ENCODE data around the gene CLDN19.
"Not testable (repeated sequence)": the region's sequence is repeated elsewhere in the genome, so short reads cannot be mapped to it uniquely, and the experiment has no call there.

The CLDN19 gene

GRCh38 chr1:42762269-42762668, 22.2 kb upstream of the CLDN19 start:
- in situ Hi-C loops (cut with MboI; ENCODE audit: low sequenced_read_pairs) = no loop called here

GRCh38 chr1:42761567-42761966, 21.5 kb upstream of the CLDN19 start:
- in situ Hi-C loops (cut with MboI; ENCODE audit: low sequenced_read_pairs) = no loop called here

DNA sequence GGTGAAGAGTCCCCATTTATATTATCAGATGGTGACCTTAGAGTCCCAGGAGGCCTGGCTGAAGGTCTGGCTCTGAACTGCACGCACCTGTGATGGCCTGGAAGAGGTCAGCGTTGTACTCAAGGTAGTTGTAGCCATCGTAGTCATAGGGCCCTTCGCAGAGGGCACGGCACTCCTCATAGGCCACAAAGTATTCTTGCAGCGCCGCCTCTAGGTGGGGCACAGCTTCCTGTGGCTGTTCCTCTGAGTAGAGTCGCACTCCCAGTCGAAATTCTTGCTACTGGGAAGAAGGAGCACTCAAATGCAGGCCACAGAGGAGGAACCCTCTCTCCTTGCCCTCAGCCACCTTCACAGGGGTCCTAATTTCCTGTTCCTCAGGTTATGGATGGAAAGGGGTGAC, 19.1 kb upstream of the CLDN19 start:
- in situ Hi-C loops (cut with MboI; ENCODE audit: low sequenced_read_pairs) = no loop called here

DNA sequence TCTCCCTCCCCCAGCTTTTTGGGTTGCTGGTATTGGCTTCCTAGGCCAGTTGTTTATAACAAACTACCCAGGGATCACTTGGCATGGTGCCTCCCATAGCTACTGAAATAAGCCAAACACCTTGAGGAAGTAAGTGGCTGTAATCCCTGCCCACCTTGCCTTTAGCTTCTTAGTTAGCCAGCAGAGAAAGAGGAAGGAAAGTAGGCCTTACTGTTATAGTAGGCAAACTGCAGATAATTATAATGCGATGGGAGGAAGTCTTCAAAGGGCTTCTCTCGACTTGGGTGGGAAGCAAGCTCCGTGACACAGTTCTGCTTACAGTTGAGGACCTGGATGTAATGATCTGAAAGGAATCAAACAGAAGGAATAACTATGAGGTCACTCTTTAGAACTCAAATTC, 18.6 kb upstream of the CLDN19 start:
- in situ Hi-C loops (cut with MboI; ENCODE audit: low sequenced_read_pairs) = no loop called here

GRCh38 chr1:42757892-42758275, 17.8 kb upstream of the CLDN19 start:
- in situ Hi-C loops (cut with MboI; ENCODE audit: low sequenced_read_pairs) = no loop called here

DNA sequence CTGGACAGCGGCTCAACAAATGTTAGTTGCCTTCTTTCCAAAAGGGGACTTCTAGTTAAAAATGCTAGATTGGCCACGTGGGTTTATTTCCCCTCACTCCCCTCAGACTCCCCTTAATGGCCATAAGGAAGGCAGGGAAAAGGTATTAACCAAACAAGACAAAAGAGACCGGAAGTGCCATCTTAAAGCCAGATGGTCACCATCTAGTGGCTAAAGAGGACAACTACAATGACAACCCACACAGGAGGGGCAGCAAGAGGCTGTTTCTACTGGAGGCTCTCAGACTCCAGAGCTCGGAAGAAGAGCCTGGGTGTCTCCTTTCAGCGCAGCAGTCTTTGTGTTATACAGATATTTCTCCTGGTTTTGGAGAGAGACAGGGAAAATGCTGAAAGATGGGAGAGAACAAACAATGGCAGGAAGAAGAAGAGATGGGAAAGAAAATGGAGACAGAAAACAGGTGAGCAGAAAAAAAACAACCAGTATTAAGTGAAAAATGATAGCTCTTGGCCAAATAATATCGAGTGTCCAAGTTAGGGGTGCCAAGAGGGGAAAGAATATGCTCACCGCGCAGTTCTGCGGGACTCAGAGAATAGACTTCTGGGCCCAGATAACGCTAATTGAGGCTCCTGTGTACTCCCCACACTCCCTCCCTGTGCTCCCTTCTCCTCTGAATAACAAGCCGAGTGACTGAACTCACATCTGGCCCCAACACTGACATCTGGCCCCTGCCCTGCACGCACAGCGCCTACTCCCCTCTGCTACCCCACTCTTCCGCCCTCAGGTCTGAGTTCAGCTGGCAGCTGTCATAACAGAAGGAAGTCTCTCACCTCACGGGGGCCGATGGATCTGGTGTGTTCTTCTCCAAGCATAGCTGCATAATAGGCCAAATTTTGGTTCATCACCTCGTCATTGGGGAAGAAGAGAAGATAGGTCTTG, 17.2 kb upstream of the CLDN19 start:
- in situ Hi-C loops (cut with MboI; ENCODE audit: low sequenced_read_pairs) = no loop called here

GRCh38 chr1:42753070-42753469, 13.0 kb upstream of the CLDN19 start:
- in situ Hi-C loops (cut with MboI; ENCODE audit: low sequenced_read_pairs) = no loop called here

- in situ Hi-C loops (cut with MboI; ENCODE audit: low sequenced_read_pairs) = no loop called here
Measured at GRCh38 chr1:42752284-42752683, 12.2 kb upstream of the CLDN19 start.

DNA sequence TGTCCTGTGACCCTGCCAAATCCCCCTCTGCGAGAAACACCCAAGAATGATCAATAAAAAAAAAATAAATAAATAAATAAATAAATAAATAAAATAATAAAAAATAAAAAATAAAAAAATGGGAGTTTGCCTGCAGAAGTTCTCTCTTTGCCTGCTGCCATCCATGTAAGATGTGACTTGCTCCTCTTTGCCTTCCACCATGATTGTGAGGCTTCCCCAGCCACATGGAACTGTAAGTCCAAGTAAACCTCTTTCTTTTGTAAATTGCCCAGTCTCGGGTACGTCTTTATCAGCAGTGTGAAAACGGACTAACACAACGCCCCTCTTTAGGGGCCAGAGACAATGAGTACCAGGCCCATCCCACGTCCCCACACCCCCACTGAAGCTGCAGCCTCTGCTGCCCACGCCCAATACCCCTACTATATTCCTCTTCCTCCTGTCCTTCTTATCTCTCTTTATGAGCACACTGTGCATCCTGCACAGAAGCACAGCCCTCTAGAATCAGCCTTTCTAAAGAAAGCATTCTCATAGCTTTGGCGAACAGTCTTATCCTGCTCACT, 11.6 kb upstream of the CLDN19 start:
- in situ Hi-C loops (cut with MboI; ENCODE audit: low sequenced_read_pairs) = not testable (repeated sequence)

DNA sequence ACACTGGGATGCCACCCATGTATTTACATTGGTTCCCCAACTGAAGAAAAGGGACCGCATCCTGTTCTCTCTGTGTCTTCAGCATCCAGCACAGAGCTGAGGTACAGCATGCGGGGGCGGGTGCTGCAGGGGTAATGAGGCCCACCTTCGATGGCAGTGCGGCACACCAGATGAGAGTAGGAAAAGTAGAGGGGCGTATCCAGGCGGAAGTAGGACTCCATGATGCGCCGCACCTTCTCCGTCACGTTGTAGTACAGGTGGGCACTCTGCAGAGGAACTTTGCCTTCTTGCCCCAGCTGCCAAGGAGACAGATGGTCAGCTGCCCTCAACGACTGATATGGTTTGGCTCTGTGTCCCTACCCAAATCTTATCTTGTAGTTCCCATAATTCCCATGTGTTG, 10.0 kb upstream of the CLDN19 start:
- in situ Hi-C loops (cut with MboI; ENCODE audit: low sequenced_read_pairs) = no loop called here

DNA sequence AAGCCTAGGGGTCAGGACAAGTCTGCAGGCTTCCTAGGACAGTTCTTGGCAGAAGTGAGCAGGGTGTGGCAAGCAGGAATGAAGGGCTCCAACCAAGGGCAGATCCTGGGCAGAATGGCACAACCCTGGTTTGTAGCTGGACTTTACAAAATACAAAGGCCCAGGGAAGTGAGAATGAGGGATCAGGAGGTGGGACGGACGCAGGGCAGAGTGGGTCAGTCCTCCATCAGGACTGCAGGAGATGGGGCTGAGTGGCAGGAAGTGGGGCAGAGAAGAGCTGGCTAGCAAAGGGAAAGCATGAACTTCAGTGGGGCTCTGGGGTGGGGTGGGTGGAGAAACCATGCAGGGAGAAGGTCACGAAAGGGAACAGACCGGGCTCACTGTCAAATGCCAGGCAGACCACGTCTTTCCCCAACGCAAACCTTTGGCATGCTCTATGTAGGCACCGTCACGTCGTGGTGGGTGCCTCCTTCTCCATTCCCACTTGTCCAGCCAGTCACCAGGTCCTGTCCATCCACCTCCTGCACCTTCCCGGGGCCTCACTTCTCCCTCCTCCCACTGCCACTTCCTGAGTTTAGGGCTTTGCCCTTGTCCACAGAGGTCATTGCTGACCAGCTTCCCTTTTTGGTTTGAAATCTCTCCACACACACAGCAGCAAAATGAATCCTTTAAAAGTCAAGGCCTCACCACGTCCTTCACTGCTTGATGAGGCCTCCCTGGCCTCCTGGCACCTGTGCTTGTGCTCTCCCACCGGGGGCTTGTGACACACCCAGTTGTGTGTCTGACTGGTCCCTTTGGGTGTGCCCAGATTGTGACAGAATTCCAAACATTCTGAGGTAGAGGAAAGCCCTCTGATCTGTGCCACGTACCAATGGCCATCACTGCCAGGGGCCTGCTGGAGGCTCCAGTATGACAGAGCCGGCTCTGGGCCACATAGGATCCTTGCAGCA, 8.7 kb upstream of the CLDN19 start:
- in situ Hi-C loops (cut with MboI; ENCODE audit: low sequenced_read_pairs) = loop anchor here (10.0 kb wide), 1 partner anchor 234 kb away; no protein-coding TSS in a partner anchor

DNA sequence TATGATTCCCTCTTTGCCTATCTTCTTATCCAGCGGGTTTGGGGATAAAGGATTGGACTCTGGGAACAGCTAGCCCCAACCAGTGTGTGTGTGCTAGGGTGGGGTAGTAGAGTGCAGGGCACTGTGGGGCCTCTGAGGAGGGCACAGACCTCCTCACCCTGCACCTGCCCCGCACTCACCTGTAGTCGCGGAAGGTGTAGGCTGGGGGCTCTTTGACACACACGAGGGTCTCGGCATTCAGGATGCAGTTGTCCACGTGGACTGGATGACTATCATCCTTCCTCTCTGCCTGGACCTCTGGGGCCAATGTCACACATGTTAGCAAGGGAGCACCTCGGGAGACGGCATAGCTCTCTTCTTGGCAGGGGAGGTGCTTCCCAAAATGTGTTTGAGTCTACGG, 8.0 kb upstream of the CLDN19 start:
- in situ Hi-C loops (cut with MboI; ENCODE audit: low sequenced_read_pairs) = loop anchor here (10.0 kb wide), 1 partner anchor 233 kb away; no protein-coding TSS in a partner anchor

DNA sequence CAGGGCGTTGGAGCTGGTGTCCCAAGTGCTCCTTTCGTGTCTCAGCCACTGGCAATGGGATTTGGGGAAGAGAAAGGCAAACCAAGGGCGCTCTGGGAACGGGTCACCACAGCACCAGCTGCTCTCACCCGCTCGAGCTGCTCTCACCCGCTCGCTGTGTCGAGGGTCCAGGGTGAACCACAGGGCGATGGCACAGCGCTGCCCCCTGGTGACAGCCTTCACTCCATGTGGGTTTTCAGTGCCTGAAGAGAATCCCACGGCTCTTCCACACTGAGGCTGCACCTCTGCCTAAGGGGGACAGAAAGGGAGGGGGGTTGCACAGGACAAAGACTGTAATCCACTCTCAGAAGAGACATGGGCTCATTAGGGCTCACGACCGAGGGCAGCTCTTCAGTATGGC, 7.1 kb upstream of the CLDN19 start:
- in situ Hi-C loops (cut with MboI; ENCODE audit: low sequenced_read_pairs) = loop anchor here (10.0 kb wide), 1 partner anchor 232 kb away; no protein-coding TSS in a partner anchor

DNA sequence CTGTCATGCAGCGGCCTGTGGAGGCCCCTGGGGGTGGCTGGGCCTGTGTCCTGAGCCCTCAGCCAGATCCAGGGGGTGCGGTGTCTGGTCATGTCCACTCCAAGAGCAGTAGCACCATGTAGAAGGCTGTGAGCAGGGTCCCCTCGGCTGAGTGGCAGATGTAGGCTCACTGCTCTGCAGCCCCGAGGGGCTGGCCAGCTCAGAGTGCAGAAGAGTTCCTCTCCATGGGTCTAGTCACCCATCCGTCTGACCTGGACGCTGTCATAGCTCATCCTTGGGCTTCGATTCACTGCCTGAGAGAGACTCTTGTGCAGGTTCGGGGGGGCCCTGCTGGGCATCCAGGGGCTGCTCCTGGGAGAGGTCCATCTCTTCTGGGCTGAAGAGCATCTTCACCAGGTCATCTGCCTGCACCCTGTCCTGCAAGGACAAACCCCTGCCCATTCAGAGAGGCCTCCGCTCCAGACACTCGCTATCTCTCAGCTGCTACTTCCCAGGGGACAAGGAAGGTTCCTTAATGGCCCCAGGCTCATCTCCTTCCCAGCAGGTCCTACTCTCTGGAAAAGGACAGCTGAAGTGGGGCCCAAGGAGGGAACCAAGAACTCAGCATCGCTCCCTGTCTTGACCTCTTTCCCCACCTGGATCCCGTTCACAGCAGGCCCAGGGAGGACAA, 6.5 kb upstream of the CLDN19 start:
- in situ Hi-C loops (cut with MboI; ENCODE audit: low sequenced_read_pairs) = loop anchor here (10.0 kb wide), 1 partner anchor 232 kb away; no protein-coding TSS in a partner anchor

GRCh38 chr1:42745851-42746250, 5.8 kb upstream of the CLDN19 start:
- in situ Hi-C loops (cut with MboI; ENCODE audit: low sequenced_read_pairs) = loop anchor here (10.0 kb wide), 1 partner anchor 231 kb away; no protein-coding TSS in a partner anchor

- in situ Hi-C loops (cut with MboI; ENCODE audit: low sequenced_read_pairs) = loop anchor here (10.0 kb wide), 1 partner anchor 229 kb away; no protein-coding TSS in a partner anchor
Measured at GRCh38 chr1:42744148-42744413, 4.0 kb upstream of the CLDN19 start.

DNA sequence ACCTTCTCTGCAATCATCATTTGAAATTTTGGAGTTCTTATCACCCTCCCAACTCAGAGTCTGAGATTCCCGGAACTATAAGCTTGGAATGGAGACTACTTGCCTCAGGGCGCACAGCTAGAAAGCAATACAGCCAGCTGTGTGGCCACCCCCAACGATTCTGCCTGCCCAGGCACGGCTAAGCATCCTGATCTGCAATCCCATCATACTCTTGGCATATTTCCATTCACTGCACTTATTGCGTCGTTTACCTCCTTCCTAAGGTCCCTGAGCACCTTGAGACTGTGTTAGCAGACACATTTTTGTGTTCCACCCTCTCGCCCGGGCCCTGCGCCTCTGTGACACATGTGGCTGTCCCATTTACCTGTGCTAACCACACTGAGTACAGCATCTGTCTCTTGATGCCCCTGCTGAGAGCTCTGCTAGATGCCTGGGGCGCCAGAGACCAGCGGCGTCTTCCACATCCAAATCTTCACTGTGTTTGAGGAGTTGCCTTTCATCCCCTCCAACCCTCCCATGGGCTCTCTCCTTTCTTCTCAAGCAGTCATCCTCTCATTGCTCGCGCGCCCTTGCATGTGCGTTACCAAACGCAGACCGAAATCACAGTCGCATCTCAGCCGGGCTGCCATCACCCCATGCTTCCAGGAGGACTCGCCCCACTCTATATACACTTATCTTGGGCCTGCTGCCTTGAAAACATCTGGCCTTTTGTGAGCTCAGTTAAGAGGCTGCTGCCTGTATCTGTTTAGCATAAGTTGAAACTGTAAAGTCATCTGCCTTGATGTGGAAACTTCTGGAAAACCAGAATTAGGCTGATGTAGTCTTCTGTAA, 3.5 kb upstream of the CLDN19 start:
- in situ Hi-C loops (cut with MboI; ENCODE audit: low sequenced_read_pairs) = loop anchor here (10.0 kb wide), 1 partner anchor 229 kb away; no protein-coding TSS in a partner anchor

DNA sequence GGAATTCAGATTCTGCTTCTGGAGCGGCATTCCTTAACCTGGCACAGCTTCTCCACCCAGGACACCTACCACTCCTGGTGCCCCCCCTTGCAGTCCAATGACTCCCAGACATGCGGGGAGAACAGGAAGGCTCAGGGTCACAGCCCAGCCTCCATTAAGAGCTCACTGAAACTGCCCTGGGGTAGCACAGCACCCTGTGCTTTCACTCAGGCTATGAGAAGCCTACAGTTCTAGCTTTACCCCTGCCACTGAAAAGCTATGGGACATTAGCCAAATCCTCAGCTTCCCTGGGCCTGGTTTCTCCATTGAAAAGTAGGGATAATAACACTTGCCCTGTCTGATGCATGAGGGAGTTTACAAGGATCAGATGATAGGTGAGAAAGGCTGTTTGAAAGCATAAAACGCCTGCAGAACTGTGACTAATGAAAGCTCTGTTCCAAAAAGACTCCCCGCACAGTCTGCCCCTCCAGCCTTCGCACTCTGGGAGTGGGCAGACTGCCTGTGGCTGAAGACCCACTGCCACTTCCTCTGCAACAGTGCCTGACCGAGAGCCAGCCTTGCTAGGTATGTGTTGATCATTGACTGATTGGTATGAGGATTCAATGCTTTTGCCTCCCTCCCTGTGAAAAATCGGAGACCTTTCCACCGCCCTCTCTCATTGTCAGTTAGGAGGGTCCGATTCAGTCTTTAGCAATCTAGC, 2.7 kb upstream of the CLDN19 start:
- in situ Hi-C loops (cut with MboI; ENCODE audit: low sequenced_read_pairs) = loop anchor here (10.0 kb wide), 1 partner anchor 228 kb away; no protein-coding TSS in a partner anchor

GRCh38 chr1:42742141-42742540, 2.1 kb upstream of the CLDN19 start:
- in situ Hi-C loops (cut with MboI; ENCODE audit: low sequenced_read_pairs) = loop anchor here (10.0 kb wide), 1 partner anchor 227 kb away; no protein-coding TSS in a partner anchor
